ENCODE results near the gene TCF20.

DNA sequence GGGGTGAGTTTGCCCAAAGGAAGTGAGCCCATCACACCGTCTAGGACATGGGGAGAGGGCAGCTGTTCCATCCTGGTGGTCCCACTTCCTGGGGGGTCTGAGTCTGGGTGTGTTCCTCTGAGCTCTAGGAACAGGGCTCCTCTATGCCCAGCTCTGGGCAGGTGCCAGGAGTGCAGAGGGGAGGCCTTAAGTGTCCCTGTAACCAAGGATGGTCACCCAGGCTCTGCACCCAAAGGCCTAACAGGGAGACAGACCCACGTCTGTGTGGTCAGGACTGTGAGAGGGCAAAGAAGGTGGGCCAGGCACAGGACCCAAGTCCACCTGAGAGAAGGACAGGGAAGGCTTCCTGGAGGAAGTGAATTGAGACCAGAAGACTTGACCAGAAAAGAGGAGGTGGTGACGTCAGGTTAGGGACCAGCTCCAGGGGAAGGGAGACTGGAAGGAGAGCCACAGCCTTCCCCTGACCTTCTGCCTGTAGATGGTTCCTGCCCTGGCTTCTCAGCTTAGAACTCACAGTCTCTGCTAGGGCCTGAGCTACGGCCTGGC is 11.3 kb upstream of the TCF20 start:
- TF ChIP-seq, protein P1, sequence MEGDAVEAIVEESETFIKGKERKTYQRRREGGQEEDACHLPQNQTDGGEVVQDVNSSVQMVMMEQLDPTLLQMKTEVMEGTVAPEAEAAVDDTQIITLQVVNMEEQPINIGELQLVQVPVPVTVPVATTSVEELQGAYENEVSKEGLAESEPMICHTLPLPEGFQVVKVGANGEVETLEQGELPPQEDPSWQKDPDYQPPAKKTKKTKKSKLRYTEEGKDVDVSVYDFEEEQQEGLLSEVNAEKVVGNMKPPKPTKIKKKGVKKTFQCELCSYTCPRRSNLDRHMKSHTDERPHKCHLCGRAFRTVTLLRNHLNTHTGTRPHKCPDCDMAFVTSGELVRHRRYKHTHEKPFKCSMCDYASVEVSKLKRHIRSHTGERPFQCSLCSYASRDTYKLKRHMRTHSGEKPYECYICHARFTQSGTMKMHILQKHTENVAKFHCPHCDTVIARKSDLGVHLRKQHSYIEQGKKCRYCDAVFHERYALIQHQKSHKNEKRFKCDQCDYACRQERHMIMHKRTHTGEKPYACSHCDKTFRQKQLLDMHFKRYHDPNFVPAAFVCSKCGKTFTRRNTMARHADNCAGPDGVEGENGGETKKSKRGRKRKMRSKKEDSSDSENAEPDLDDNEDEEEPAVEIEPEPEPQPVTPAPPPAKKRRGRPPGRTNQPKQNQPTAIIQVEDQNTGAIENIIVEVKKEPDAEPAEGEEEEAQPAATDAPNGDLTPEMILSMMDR (IDR thresholded peaks at IDR 0.05), result no peak
- TF ChIP-seq POLR2A (IDR thresholded peaks at IDR 0.05), result no peak
- TF ChIP-seq EP300 (IDR thresholded peaks at IDR 0.05), result no peak
- no peak for TF ChIP-seq POLR2AphosphoS5 (IDR thresholded peaks at IDR 0.05)

Data from upper lobe of left lung (tissue), 4 donors.